AG20443 (cell line): ENCODE results near the gene UCP1.
"Not testable (repeated sequence)": the region's sequence is repeated elsewhere in the genome, so short reads cannot be mapped to it uniquely, and the experiment has no call there.

Experiments
- DNase-seq: peaks from one replicate; pipeline ENCODE4 v3.0.0; 2012; ENCODE audit warnings: low spot score, mixed read lengths

Gene UCP1

DNA sequence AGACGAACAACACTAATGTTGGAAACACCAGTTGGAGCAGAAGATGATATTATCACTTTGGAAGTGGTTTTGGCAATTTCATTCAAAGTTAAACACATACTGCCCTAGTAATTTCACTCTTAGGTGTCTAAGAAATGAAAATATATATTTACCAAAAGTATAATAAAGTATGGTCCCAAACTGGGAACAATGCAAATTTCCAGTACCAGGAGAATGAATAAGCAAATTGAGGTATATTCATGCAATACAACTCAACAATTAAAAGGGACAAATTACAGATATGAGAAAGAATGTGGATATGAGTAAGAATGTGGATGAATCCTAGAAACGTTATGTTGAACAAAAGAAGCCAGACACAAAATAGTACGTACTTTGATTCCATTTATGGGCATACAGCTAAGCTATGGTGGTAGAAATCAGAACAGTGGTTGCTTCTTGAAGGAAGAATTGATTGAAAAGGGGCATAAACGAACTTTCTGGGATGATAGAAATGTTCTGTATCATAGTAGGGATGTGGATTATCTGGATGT lies 34.7 kb downstream of the UCP1 start:
- DNase-seq, result no peak

- no peak for DNase-seq
These were observed 39.3 kb downstream of the UCP1 start for GRCh38 chr4:140529434-140529833.

DNA sequence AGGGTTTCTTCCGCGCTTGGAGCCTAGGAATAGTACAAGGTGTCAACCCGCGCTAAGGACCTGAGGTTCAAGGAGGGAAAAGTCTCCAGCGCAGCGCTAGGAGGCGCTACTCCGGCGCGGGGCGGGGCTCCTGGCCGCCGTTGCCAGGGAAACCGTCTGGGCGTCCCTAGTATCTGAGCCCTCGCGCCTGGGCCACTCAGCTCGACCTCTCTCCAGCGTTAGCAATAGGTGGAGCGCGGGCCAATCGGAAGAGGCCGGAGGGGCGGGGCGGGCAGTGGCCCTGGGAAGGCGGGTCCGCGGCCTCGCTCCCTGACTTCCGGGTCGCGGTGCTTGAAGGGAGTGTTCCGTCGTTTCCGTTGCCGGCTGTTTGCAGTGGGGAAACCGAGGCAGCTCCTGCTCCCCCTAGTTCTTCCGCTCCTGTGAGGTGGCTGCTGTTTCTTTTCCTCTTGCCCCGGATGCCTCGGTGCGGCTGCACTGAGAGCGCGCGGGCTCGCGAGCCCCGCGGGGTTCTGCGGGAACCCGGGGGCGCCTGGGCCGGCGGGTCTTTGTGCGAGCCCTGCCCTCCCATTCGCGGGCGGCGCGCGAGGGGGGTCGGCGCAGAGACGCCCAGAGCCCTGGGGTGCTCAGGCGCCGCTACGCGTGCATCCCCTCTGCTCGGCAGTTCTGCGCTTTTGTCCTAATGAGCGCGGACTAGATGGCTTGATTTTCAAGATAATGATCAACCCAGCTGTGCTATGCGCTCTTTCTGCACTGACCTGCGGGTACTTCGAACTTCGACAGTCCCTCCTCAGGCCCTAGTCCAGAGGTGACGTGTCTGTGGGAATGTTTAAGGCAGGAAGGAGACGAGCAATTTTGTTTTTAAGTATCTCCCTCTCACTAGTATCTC lies 44.7 kb downstream of the UCP1 start, which contains the start of gene ELMOD2:
Gene ELMOD2 (plus strand): TSS at position 312 of the 886 bp plus-strand sequence. CDS start 1,261 bp downstream, outside the sequence.
- DNase-seq, result peak; percentile 100

- no peak for DNase-seq
These were observed 45.3 kb downstream of the UCP1 start for GRCh38 chr4:140523370-140523856.

DNA sequence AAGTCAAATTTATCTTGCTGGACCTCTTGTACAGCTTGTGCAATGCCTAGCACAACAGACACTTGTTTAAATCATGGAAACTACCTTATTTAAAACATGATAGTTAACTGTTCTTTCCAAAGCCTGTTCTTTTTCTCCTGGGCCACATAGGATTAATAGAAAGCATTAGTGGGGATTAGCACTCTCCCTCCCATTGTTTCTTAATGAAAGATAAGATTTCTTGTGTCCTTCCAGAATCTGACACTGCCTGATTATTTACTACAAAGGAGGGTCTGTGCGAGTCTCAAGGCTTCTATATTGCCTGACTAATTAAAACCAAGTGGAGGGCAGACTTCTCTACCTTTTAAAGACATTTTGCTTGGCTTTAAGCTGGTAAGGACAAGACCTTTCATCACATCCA lies 53.3 kb downstream of the UCP1 start:
- no peak for DNase-seq

GRCh38 chr4:140513765-140514164 lies 55.0 kb downstream of the UCP1 start:
- not testable (repeated sequence) for DNase-seq
